Stromal cell of bone marrow (primary cell): Measurements from ENCODE around the gene COL4A3.

Experiments
- DNase-seq: peaks from one replicate; pipeline ENCODE4 v3.0.0-alpha.2; 2012; ENCODE audit warnings: low read depth

Gene COL4A3

DNA sequence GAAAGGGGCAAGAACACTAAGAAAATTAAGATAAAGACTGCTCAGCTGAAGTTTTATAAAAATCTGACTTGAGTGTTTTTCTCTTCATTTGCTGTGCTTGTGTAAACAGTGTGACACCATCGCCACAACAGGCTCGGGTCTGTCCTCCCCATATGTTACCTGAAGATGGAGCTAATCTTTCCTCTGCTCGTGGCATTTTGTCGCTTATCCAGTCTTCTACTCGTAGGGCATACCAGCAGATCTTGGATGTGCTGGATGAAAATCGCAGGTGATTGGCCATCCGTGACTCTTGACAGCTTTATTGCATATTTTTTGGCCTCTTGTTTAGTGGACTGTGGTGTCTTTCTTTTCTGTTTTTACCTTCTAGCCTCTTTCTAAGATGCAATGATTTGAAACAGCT lies 182.7 kb downstream of the COL4A3 start:
- DNase-seq = no peak

DNA sequence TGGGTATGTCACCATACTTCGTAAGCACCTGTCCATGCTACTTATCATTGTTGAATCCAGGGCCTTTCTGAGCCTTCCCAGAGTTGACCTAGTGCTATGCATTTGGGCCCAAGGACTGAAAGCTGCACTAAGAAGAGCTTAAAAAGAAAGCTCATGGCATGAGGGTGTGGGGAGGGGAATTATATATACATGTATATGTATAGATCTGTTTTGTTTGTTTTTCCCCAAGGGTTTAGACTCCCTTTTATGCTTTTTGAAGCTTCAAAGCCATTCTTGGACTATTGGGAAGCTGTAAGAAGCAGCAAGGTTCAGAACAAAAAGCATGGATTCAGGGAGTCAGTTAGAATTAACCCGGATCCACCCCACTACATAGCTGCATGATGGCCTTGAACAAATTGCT lies 183.9 kb downstream of the COL4A3 start:
- DNase-seq = no peak

DNA sequence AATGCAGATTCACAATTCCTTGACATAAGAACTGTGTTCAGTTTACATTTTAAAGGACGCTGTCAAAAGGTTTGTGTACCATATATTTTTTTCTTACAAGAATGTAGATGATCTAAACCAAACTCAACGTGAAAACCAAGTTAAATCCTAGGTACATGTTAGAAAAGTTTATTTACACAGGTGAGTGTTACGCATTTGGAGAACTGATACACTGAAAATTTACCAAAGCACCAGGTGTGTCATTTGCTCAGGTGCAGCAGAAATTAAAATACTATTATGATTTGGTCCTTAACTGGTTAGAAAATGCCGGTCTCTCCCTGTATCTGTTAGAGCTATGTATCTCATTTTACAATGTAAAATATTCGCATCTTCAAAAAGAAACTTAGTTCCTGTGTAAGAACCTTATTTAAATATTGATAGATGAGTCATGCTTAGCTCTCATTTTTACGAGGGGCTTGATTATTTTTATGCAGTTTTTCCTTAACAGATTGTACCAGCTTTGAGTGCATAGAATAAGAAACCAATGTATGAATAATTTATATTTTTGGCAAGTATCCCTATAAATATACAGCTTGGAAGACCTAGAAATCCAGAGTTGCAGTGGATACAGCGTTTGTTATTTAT lies 185.7 kb downstream of the COL4A3 start:
- DNase-seq = no peak

DNA sequence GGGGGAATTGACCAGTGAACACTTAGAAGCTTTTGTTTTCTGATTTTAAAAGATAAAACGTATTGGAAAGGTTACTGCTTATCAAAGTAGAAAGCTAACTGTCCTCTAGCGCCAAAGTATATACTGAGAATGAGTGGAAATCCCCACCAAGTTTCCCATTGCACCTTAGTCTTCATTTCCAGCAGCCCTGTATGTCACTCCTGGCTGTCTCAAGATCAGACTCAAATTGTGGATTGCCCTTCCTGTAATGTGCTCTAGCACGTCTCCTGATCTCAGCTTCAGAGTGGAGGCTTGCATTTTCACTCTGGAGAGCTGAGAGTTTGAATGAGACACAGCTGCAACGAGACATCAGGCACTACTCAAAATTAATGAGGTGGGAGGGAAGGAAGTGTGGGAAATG lies 187.2 kb downstream of the COL4A3 start:
- DNase-seq = no peak

DNA sequence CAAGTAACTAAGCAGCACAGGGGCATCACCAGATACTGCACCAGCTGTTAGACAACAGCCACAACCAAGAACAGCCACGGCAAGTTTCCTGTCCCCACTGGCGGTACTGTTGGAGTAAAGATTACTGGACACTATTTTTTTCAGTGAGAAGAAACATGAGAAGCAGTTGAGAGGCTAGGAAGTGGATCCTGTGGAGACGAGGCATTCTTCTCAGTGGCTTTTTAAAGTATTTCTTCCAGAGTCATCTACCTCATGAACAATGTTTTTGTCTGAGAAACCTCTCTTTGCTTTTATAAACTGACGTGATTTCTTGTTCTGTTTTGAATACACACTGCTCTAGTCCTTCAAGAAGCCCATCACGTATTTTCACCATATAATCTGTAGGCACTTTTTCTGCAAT lies 195.9 kb downstream of the COL4A3 start:
- DNase-seq = no peak

DNA sequence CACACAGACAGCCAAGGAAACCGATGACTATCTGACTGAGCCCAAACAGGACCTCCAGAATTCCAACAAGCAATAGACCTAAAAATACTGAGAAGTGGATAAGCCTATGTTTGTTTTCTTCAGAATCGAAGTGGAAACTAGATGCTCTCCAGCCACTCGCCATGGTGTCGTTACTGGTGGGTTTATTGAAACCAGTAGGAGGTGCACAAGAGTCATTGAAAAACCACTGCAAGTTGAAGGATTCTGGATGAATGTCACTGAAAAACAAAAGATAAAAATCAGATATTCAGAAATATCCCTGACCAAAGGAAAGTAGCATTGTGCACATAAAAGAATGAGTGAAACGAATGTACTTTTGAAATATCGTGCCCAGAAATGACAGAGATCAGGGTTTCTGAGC lies 199.3 kb downstream of the COL4A3 start:
- DNase-seq = no peak
